ENCODE results near the gene FCN2.

Gene FCN2

GRCh38 chr9:134929193-134930158, 48.9 kb downstream of the FCN2 start:
- in situ Hi-C loops (cut with MboI; ENCODE audit: low sequenced_read_pairs), result no loop called here

- in situ Hi-C loops (cut with MboI; ENCODE audit: low sequenced_read_pairs), result no loop called here
These were observed 49.8 kb downstream of the FCN2 start for GRCh38 chr9:134930398-134930797.

GRCh38 chr9:134932171-134932570, 51.6 kb downstream of the FCN2 start:
- in situ Hi-C loops (cut with MboI; ENCODE audit: low sequenced_read_pairs), result no loop called here

DNA sequence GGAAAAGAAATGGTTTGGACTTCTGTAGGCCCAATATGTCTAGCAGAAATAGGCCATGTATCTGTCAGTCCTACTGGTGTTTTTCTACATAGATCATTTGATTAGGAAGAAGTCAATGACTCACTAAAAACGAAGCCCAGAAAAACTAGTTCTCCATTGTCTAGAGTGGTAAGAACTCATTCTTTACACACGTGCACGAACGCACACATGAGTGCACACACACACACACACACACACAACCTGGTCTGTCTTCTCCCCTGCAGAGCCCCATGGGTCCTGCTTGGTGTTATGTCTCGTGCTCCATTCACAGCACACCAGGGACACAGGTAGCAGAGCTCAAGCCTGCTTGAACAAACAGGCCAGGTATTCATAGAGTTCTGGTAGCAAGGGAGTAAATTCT, 52.0 kb downstream of the FCN2 start:
- in situ Hi-C loops (cut with MboI; ENCODE audit: low sequenced_read_pairs), result no loop called here

DNA sequence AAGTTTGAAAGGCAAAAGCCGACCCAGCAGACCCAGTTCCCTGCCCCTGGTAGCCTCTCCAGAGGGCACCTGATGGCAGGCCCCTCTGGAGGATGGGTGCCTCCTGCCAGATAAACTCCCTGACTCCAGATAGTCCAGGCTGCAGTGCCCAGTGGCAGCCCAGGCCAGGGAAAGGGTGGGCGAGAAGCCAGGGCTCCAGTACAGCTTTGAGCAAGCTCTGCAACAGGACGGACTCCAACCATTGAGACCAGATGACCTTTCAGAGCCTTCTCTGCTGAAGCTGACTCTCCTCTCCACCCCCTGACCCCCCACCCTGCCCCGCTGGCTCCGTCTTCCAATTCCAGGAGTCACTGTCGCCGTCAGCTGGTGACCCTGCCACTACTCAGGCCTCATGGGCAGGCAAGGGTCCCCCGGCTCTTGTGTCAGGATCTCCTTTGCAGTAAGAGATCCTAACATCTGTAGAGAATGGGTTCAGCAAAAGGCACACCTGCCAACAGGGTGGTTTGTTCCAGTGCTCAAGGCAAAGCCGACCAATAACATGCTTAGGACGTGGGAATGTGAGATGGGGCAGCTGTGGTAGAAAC, 52.6 kb downstream of the FCN2 start:
- in situ Hi-C loops (cut with MboI; ENCODE audit: low sequenced_read_pairs), result no loop called here

DNA sequence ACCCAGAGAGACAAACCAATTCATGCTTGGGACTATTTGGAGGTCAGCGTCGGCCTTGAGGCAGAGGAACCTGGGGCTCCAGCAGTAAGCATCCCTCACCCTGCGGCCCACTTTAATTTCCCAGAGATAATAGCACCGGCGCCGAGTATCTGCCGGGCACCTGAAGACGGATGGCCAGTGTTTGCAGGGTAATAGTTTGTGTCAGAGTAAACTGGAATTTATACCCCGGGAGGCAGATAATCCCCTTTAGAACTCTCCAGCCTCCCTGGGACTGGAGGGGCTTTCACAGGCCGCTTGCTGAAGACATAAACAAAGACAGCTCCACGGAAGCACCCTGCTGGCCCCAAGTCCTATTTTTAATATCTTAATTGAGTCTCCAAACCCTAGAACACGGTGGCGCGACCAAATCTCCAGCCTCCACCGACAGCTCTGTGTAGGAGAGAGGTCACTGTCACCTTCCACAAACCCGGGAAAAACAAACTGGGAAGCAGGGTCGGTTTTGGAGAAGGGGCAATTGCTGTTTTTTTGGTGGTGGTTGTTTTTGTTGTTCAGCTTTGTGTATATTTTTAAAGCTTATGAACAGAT, 54.5 kb downstream of the FCN2 start:
- in situ Hi-C loops (cut with MboI; ENCODE audit: low sequenced_read_pairs), result no loop called here

DNA sequence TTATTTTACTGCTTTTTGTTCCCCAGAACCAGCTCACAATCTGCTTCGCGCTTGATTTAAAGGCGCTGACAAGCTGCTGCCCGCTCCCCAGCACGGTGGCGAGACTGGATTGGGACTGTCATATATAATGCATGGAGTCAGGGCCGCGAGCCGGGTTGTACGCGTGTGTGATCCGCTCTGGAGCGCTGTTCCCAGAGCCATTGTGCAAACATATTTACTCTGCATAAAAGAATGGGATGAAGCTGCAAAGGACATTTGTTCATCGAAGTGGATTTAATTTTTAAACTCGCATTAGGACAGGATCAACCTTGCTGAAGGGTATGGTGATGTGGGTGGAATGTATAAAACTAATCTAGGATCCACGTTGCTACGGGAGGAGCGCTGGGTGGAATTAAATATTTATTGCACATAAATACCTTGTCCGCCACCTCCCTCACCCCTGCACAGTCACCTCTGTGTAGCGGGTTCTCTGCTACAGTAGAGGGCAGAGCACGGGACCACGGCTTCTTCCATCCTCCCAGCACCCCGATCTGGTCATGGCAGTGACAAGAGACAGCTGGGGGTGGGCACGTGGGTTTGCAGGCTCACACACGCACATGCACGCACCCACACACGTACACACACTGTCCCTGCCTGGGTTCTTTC, 55.2 kb downstream of the FCN2 start:
- in situ Hi-C loops (cut with MboI; ENCODE audit: low sequenced_read_pairs), result no loop called here

DNA sequence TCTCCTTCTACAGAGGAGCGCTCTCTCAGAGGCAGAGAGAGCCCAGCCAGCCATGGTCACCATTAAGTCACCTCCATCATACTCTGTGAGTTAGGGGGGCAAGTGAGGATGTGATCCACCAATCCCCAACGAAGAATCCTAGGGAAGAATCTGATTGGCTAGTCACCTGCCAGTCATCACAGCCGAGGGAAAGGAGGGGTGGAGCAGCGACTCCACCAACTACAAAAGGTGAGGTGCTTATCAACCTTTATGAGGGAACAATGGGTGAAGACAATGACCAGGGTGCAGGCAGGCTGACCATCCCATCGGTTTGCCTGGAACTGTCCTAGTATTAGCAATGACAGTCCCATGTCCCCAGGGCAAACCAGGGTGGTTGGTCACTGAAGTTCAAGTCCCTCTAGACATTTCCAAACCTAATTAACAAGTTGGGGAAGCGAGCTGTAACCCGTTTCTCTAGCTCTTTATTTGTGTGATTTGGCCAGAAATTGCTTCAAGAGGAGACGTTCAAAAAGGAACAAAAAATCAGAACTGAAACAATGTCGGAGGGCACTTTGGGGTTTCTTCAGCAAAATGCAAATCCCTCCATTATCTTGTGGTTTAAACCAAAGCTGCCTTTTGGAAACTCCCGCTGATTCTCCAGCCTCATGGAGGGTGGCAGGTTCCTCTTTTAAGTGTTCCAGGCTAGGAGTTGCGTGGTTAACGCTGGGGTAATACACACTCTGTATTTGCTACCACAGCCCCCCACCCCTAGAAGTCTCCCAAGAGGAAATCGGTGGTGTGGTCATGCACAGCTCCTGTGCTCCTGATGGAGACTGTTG, 55.9 kb downstream of the FCN2 start:
- in situ Hi-C loops (cut with MboI; ENCODE audit: low sequenced_read_pairs), result no loop called here
